GM12878 (cell line): Measurements from ENCODE around the gene CFAP52. TPM values are rescaled to one million over a fixed set of nuclear protein-coding genes. Genes with fewer than 3 reads are reported as not detected.

ENCODE experiments used
- ATAC-seq: fragments of 200-7000 bp; cut with Tn5 transposase; 3 replicates; pipeline ENCODE4 v1.9.1; 2020; ENCODE audit warnings: mild to moderate bottlenecking, moderate library complexity
- BruUV-seq: library from RNA; stranded (reverse); fragments of 400-500 nt; replicated peaks from 2 replicates; lab custom pipeline; 2021; lab: Mats Ljungman, UMichigan
- CTCF ChIA-PET: fragments of 300-600 bp; sonication (Branson Sonifier 250); formaldehyde crosslinking; extraction: SDS; loops from one replicate; lab custom pipeline; 2021; ENCODE audit warnings: inconsistent platforms; lab: Yijun Ruan, JAX
- POLR2A ChIA-PET: fragments of 350-600 bp; formaldehyde crosslinking; extraction: SDS; loops from one replicate; lab custom pipeline; 2021; ENCODE audit warnings: inconsistent platforms; lab: Charles Lee
- RAD21 ChIA-PET: fragments of 300-600 bp; sonication (Branson Sonifier 250); formaldehyde crosslinking; loops from one replicate; lab custom pipeline; 2023; ENCODE audit warnings: antibody characterized with exemption; ENCODE audit not compliant: unreplicated experiment; lab: Charles Lee
- SMC1A ChIA-PET: fragments of 300-600 bp; sonication (Branson Sonifier 250); formaldehyde crosslinking; loops from one replicate; lab custom pipeline; 2023; ENCODE audit not compliant: unreplicated experiment, uncharacterized antibody; lab: Charles Lee
- DNase-seq: peaks from one replicate; pipeline ENCODE4 v3.0.0-alpha.2; 2011; ENCODE audit warnings: low read depth, low spot score
- FAIRE-seq: peaks from 3 replicates; lab custom pipeline; 2011; peaks lifted over from hg19 to GRCh38; lab: Jason Lieb, UNC
- H2AFZ ChIP-seq: 2 replicates; pipeline ENCODE4 v1.6.0; 2011; ENCODE audit warnings: low read depth, low read length, control low read depth; ENCODE audit not compliant: control insufficient read depth
- H3K27ac ChIP-seq: 2 replicates; pipeline ENCODE4 v1.5.1; 2011; ENCODE audit warnings: control low read depth; ENCODE audit not compliant: control insufficient read depth, insufficient read depth
- H3K27me3 ChIP-seq, 2 experiments: replicated peaks in 1 of 2; 2 replicates each; pipeline versions ENCODE4 v1.6.0 to v1.6.1; 2011; ENCODE audit warnings: low read length in 1 of 2; ENCODE audit not compliant: control insufficient read depth in 2 of 2, insufficient read depth in 2 of 2
- H3K36me3 ChIP-seq, 2 experiments: 2 replicates each; pipeline ENCODE4 v1.5.1; 2011; ENCODE audit warnings: low read length in 1 of 2; ENCODE audit not compliant: control insufficient read depth in 2 of 2, insufficient read depth in 2 of 2
- H3K4me1 ChIP-seq: 2 replicates; pipeline ENCODE4 v1.6.1; 2011; ENCODE audit warnings: mild to moderate bottlenecking, low read length, moderate library complexity, mixed read lengths; ENCODE audit not compliant: control insufficient read depth, insufficient read depth
- H3K4me2 ChIP-seq: 2 replicates; pipeline ENCODE4 v1.6.0; 2011; ENCODE audit warnings: control low read depth; ENCODE audit not compliant: control insufficient read depth, insufficient read depth
- H3K4me3 ChIP-seq: fragments of 200-600 bp; sonication (generic); 2 replicates; pipeline ENCODE4 v1.5.1; 2016
- H3K79me2 ChIP-seq: 2 replicates; pipeline ENCODE4 v1.6.0; 2011; ENCODE audit warnings: low read length; ENCODE audit not compliant: control insufficient read depth, insufficient read depth
- H3K9ac ChIP-seq: 2 replicates; pipeline ENCODE4 v1.8.0; 2011; ENCODE audit warnings: low read length, control low read depth, mixed read lengths; ENCODE audit not compliant: control insufficient read depth, insufficient read depth
- H3K9me3 ChIP-seq: replicated peaks from 3 replicates; pipeline ENCODE4 v1.5.1; 2011; ENCODE audit warnings: mild to moderate bottlenecking, low read length; ENCODE audit not compliant: control insufficient read depth, insufficient read depth
- H4K20me1 ChIP-seq: 2 replicates; pipeline ENCODE4 v1.6.0; 2011; ENCODE audit not compliant: control insufficient read depth, insufficient read depth
- ASH2L ChIP-seq: fragments of 300-600, 200-600 bp; sonication (generic); IDR thresholded peaks from 2 replicates; pipeline ENCODE4 v1.6.1; 2017; ENCODE audit warnings: low read depth, mild to moderate bottlenecking, borderline replicate concordance
- ATF2 ChIP-seq: IDR thresholded peaks from 2 replicates; pipeline ENCODE4 v1.6.1; 2012; ENCODE audit warnings: low read length, inconsistent platforms
- BACH1 ChIP-seq: fragments of 450-650 bp; IDR thresholded peaks from 2 replicates; pipeline ENCODE4 v1.6.1; 2017; ENCODE audit warnings: mild to moderate bottlenecking, borderline replicate concordance
- BCLAF1 ChIP-seq: fragments of 450-650 bp; IDR thresholded peaks from 2 replicates; pipeline ENCODE4 v1.6.1; 2017; ENCODE audit warnings: antibody characterized with exemption, mild to moderate bottlenecking, moderate library complexity
- CREM ChIP-seq: IDR thresholded peaks from 2 replicates; pipeline ENCODE4 v1.6.1; 2014; ENCODE audit warnings: antibody characterized with exemption, low read depth
- E4F1 ChIP-seq: fragments of 450-650 bp; IDR thresholded peaks from 2 replicates; pipeline ENCODE4 v1.6.1; 2018; ENCODE audit warnings: borderline replicate concordance, mild to moderate bottlenecking; ENCODE audit not compliant: partially characterized antibody
- EGR1 ChIP-seq, 2 experiments: IDR thresholded peaks; 1 replicate in 1 of 2; 2 replicates in 1 of 2; pipeline ENCODE4 v1.6.1; 2011 to 2012; ENCODE audit warnings: low read depth in 2 of 2, low read length in 2 of 2, borderline replicate concordance in 1 of 2, mild to moderate bottlenecking in 1 of 2, moderate library complexity in 1 of 2
- FOXK2 ChIP-seq: fragments of 450-650 bp; IDR thresholded peaks from 2 replicates; pipeline ENCODE4 v1.6.1; 2017; ENCODE audit warnings: mild to moderate bottlenecking, moderate library complexity
- GABPA ChIP-seq: IDR thresholded peaks from 2 replicates; pipeline ENCODE4 v1.6.1; 2014; ENCODE audit warnings: antibody characterized with exemption, low read depth, mild to moderate bottlenecking, inconsistent platforms
- MTA2 ChIP-seq: fragments of 450-650 bp; IDR thresholded peaks from 2 replicates; pipeline ENCODE4 v1.6.1; 2016; ENCODE audit warnings: low read depth, mild to moderate bottlenecking, moderate library complexity
- MYC ChIP-seq: IDR thresholded peaks from 2 replicates; pipeline ENCODE4 v1.6.1; 2011; ENCODE audit warnings: mild to moderate bottlenecking, low read length, moderate library complexity, inconsistent platforms; ENCODE audit not compliant: insufficient read depth, insufficient replicate concordance, insufficient read length, severe bottlenecking
- NFIC ChIP-seq: IDR thresholded peaks from 2 replicates; pipeline ENCODE4 v1.6.1; 2012; ENCODE audit warnings: low read depth, mild to moderate bottlenecking, inconsistent platforms, low read length, moderate library complexity
- NR2F1 ChIP-seq: fragments of 450-650 bp; conservative IDR thresholded peaks from 2 replicates; pipeline ENCODE4 v1.6.1; 2017; ENCODE audit warnings: mild to moderate bottlenecking
- NRF1 ChIP-seq: conservative IDR thresholded peaks from 2 replicates; pipeline ENCODE4 v1.6.1; 2011; ENCODE audit warnings: mild to moderate bottlenecking, low read depth, low read length, improper control_type of control experiment
- TCF3 ChIP-seq: IDR thresholded peaks from 2 replicates; pipeline ENCODE4 v1.6.1; 2012; ENCODE audit warnings: low read depth, mild to moderate bottlenecking, low read length, borderline replicate concordance; ENCODE audit not compliant: insufficient read depth
- YBX1 ChIP-seq: fragments of 450-650 bp; IDR thresholded peaks from 2 replicates; pipeline ENCODE4 v1.6.1; 2016; ENCODE audit warnings: antibody characterized with exemption
- ZNF622 ChIP-seq: fragments of 450-650 bp; IDR thresholded peaks from 2 replicates; pipeline ENCODE4 v1.6.1; 2017; ENCODE audit warnings: mild to moderate bottlenecking, inconsistent platforms
- ZSCAN29 ChIP-seq: fragments of 450-650 bp; IDR thresholded peaks from 2 replicates; pipeline ENCODE4 v1.6.1; 2017; ENCODE audit warnings: mild to moderate bottlenecking, moderate library complexity
- WGBS: methylation state at CpG from one replicate; pipeline ENCODE4 v1.1.6; 2016; ENCODE audit warnings: low lambda C conversion rate; ENCODE audit not compliant: insufficient replicate concordance, insufficient coverage; ENCODE audit errors: missing lambda C conversion rate; 5-methylcytosine and 5-hydroxymethylcytosine counted together
- in situ Hi-C: fragments of 300-500 bp; cut with MboI; formaldehyde crosslinking; loops from 9 replicates; pipeline ENCODE4 v1.14.3; 2018; ENCODE audit warnings: mixed read lengths
- intact Hi-C: fragments of 100-400 bp; cut with micrococcal nuclease; formaldehyde crosslinking; loops from one replicate; pipeline ENCODE4 v1.14.2; 2022; ENCODE audit not compliant: unreplicated experiment
- polyA plus RNA-seq, 11 experiments: library from polyadenylated mRNA; depleted of rRNA in 4 of 11; unstranded in 6 of 11; stranded (reverse) in 5 of 11; fragments of >200 nt; fragmentation: Nextera tagmentation in 4 of 11; fragmentation: Illumina TruSeq in 1 of 11; extraction: Ambion mirVana in 4 of 11; extraction: Trizol in 1 of 11; gene quantifications; 1 replicate in 1 of 11; 2 replicates in 10 of 11; pipeline versions ENCODE4 v1.2.1 to v1.2.3, GENCODE V29; 2011 to 2016; ENCODE audit warnings: inconsistent platforms in 2 of 11, missing spikeins in 2 of 11, low read depth in 1 of 11
- total RNA-seq, 4 experiments: library from RNA; depleted of rRNA in 3 of 4; stranded (reverse); fragments of >200 nt in 3 of 4; fragmentation: Illumina TruSeq in 1 of 4; extraction: Trizol in 1 of 4; gene quantifications; 2 replicates each; pipeline versions ENCODE4 v1.2.1 to v1.2.3, GENCODE V29; 2013 to 2021

Gene CFAP52
- total and polyA plus RNA-seq, 10 of the 15 experiments (the other 5 are each of a cell fraction or from before 2014, with no cell fraction given): 0.05 to 0.14 TPM; not detected in 8

GRCh38 chr17:9645851-9646545 is 69.6 kb downstream of the CFAP52 start (continued):
- no peak for TF ChIP-seq E4F1
- TF ChIP-seq EGR1 (IDR thresholded peaks at IDR 0.05; ENCODE audit: borderline replicate concordance in 1 of 2, low read depth in 2 of 2, low read length in 2 of 2): no peak
- no peak for TF ChIP-seq YBX1
- TF ChIP-seq GABPA: no peak
- no peak for TF ChIP-seq CREM
- no peak for TF ChIP-seq BACH1

GRCh38 chr17:9646546-9646885 is 70.1 kb downstream of the CFAP52 start:
- Histone ChIP-seq H3K9me3 (no peaks in the 10 kb centered on the region), H3K9ac (no peak overlapping the region), H3K4me2 (no peak overlapping the region), H3K4me3 (no peak overlapping the region), H3K27ac (no peak overlapping the region), H4K20me1 (no peaks in the 10 kb centered on the region), H2AFZ (no peak overlapping the region), H3K4me1 (peaks cover 4% of the 10 kb centered on the region; the same call in 1 of the 2 replicates), H3K27me3 (peaks cover 2 to 4% of the 10 kb centered on the region in 2 experiments), H3K79me2 (no peaks in the 10 kb centered on the region), H3K36me3 (no peaks in the 10 kb centered on the region)
- SMC1A ChIA-PET: no interaction called here
- BruUV-seq: no TSS peak
- DNase-seq (no peak), ATAC-seq (no peak), FAIRE-seq (no peak)
- in situ Hi-C loops: no loop called here
- RAD21 ChIA-PET: no interaction called here
- POLR2A ChIA-PET: no interaction called here
- intact Hi-C loops: no loop called here
- 57% methylated on average over 8 of the region's 8 CpGs for WGBS
- CTCF ChIA-PET: no interaction called here
- TF ChIP-seq ASH2L (no peak), TCF3 (no peak), FOXK2 (no peak), BCLAF1 (no peak), ZSCAN29 (no peak), ZNF622 (no peak), NR2F1 (no peak), MTA2 (no peak), ATF2 (no peak), MYC (no peak), NRF1 (no peak), NFIC (no peak)
